HG03095 (cell line): Measurements from ENCODE around the gene OR9A2.
"Not testable (repeated sequence)": the region's sequence is repeated elsewhere in the genome, so short reads cannot be mapped to it uniquely, and the experiment has no call there.

ENCODE experiments used
- ATAC-seq: cut with Tn5 transposase; IDR thresholded peaks from one replicate; pipeline ENCODE4 v1.9.1; 2021; ENCODE audit warnings: moderate library complexity; ENCODE audit not compliant: unreplicated experiment

Gene OR9A2

GRCh38 chr7:142978402-142978801, 48.5 kb downstream of the OR9A2 start:
- ATAC-seq, result not testable (repeated sequence)
